H9 (cell line): ENCODE results near the gene ACYP1. TPM values are rescaled to one million over a fixed set of nuclear protein-coding genes. Genes with fewer than 3 reads are reported as not detected.

Experiments
- DNase-seq: peaks from one replicate; pipeline ENCODE4 v3.0.0-alpha.2; 2017
- H2AFZ ChIP-seq: one replicate; pipeline ENCODE4 v1.6.1; 2013; ENCODE audit warnings: mild to moderate bottlenecking, low read length, control low read depth, moderate library complexity
- H2AK5ac ChIP-seq: 2 replicates; pipeline ENCODE4 v1.6.1; 2013; ENCODE audit warnings: low read length, control low read depth, mixed read lengths; ENCODE audit not compliant: insufficient read length
- H2BK120ac ChIP-seq: one replicate; pipeline ENCODE4 v1.6.1; 2013; ENCODE audit warnings: low read depth, mild to moderate bottlenecking, low read length, control low read depth, inconsistent platforms; ENCODE audit not compliant: poor library complexity, severe bottlenecking
- H2BK12ac ChIP-seq: 2 replicates; pipeline ENCODE4 v1.6.1; 2013; ENCODE audit warnings: low read length, control low read depth, mixed read lengths, low read depth; ENCODE audit not compliant: insufficient read length
- H2BK15ac ChIP-seq: 2 replicates; pipeline ENCODE4 v1.6.1; 2013; ENCODE audit warnings: low read depth, low read length, control low read depth
- H2BK20ac ChIP-seq: one replicate; pipeline ENCODE4 v1.6.1; 2013; ENCODE audit warnings: low read depth, mild to moderate bottlenecking, low read length, control low read depth, inconsistent platforms; ENCODE audit not compliant: poor library complexity, severe bottlenecking
- H2BK5ac ChIP-seq: 2 replicates; pipeline ENCODE4 v1.6.1; 2013; ENCODE audit warnings: low read length, control low read depth, mixed read lengths; ENCODE audit not compliant: insufficient read length
- H3K14ac ChIP-seq: 2 replicates; pipeline ENCODE4 v1.6.1; 2013; ENCODE audit warnings: low read length, control low read depth; ENCODE audit not compliant: insufficient read depth
- H3K18ac ChIP-seq: 2 replicates; pipeline ENCODE4 v1.6.1; 2013; ENCODE audit warnings: low read depth, mild to moderate bottlenecking, mixed read lengths, low read length, control low read depth; ENCODE audit not compliant: insufficient read length
- H3K23ac ChIP-seq: 2 replicates; pipeline ENCODE4 v1.6.1; 2013; ENCODE audit warnings: low read length, control low read depth, mixed read lengths, low read depth; ENCODE audit not compliant: insufficient read length
- H3K23me2 ChIP-seq: 2 replicates; pipeline ENCODE4 v1.6.1; 2013; ENCODE audit warnings: low read depth, mild to moderate bottlenecking, mixed read lengths, low read length, control low read depth; ENCODE audit not compliant: insufficient read length, poor library complexity, severe bottlenecking
- H3K27ac ChIP-seq: 2 replicates; pipeline ENCODE4 v1.5.1; 2013; ENCODE audit warnings: low read length, control low read depth, mixed read lengths, low read depth; ENCODE audit not compliant: insufficient read length
- H3K27me3 ChIP-seq: 2 replicates; pipeline ENCODE4 v1.6.1; 2013; ENCODE audit warnings: low read length, control low read depth, inconsistent platforms; ENCODE audit not compliant: insufficient read depth
- H3K4ac ChIP-seq: 2 replicates; pipeline ENCODE4 v1.6.1; 2013; ENCODE audit warnings: low read depth, mild to moderate bottlenecking, control low read depth, inconsistent platforms, low read length, moderate library complexity
- H3K4me1 ChIP-seq: 2 replicates; pipeline ENCODE4 v1.6.1; 2013; ENCODE audit warnings: low read length, control low read depth, inconsistent platforms; ENCODE audit not compliant: insufficient read depth
- H3K4me2 ChIP-seq: 2 replicates; pipeline ENCODE4 v1.6.1; 2013; ENCODE audit warnings: low read length, control low read depth, mixed read lengths; ENCODE audit not compliant: insufficient read length, insufficient read depth
- H3K56ac ChIP-seq: 2 replicates; pipeline ENCODE4 v1.6.1; 2013; ENCODE audit warnings: low read depth, mild to moderate bottlenecking, mixed read lengths, low read length, control low read depth; ENCODE audit not compliant: insufficient read length
- H3K79me1 ChIP-seq: 2 replicates; pipeline ENCODE4 v1.6.1; 2013; ENCODE audit warnings: low read depth, mild to moderate bottlenecking, moderate library complexity, low read length, control low read depth, inconsistent platforms; ENCODE audit not compliant: insufficient read depth, poor library complexity, severe bottlenecking
- H3K79me2 ChIP-seq: 2 replicates; pipeline ENCODE4 v1.6.1; 2013; ENCODE audit warnings: low read length, control low read depth, inconsistent platforms; ENCODE audit not compliant: insufficient read depth
- H3K9ac ChIP-seq: 2 replicates; pipeline ENCODE4 v1.6.1; 2013; ENCODE audit warnings: low read length, control low read depth, mixed read lengths; ENCODE audit not compliant: insufficient read length; ENCODE audit errors: extremely low read depth
- H3K9me3 ChIP-seq: one replicate; pipeline ENCODE4 v1.6.1; 2013; ENCODE audit warnings: low read depth, low read length, inconsistent platforms; ENCODE audit not compliant: control insufficient read depth
- H3T11ph ChIP-seq: one replicate; pipeline ENCODE4 v1.6.1; 2013; ENCODE audit warnings: mild to moderate bottlenecking, low read length, control low read depth, inconsistent platforms
- H4K20me1 ChIP-seq: one replicate; pipeline ENCODE4 v1.6.1; 2013; ENCODE audit not compliant: control insufficient read depth, insufficient read length, insufficient read depth
- H4K5ac ChIP-seq: 2 replicates; pipeline ENCODE4 v1.6.1; 2013; ENCODE audit warnings: low read depth, mild to moderate bottlenecking, mixed read lengths, low read length, control low read depth; ENCODE audit not compliant: insufficient read length
- H4K8ac ChIP-seq: replicated peaks from 2 replicates; pipeline ENCODE4 v1.6.1; 2013; ENCODE audit warnings: low read length, control low read depth, mixed read lengths, low read depth; ENCODE audit not compliant: insufficient read length
- H4K91ac ChIP-seq: 2 replicates; pipeline ENCODE4 v1.6.1; 2013; ENCODE audit warnings: low read depth, mild to moderate bottlenecking, moderate library complexity, mixed read lengths, low read length, control low read depth; ENCODE audit not compliant: insufficient read length
- H3K27ac Mint-ChIP-seq, 3 experiments: 2 replicates in 2 of 3; 3 replicates in 1 of 3; pipeline ENCODE4 v1.8.0; 2020 to 2021; ENCODE audit warnings: mixed read lengths in 3 of 3, mild to moderate bottlenecking in 1 of 3, moderate library complexity in 1 of 3
- H3K27me3 Mint-ChIP-seq: 2 replicates; pipeline ENCODE4 v1.8.0; 2021; ENCODE audit warnings: low read depth, mild to moderate bottlenecking, moderate library complexity, mixed read lengths
- H3K36me3 Mint-ChIP-seq, 3 experiments: 2 replicates in 2 of 3; 3 replicates in 1 of 3; pipeline ENCODE4 v1.8.0; 2020 to 2021; ENCODE audit warnings: low read depth in 3 of 3, mixed read lengths in 3 of 3; ENCODE audit not compliant: insufficient read depth in 1 of 3
- H3K4me1 Mint-ChIP-seq, 2 experiments: 2 replicates each; pipeline ENCODE4 v1.8.0; 2020; ENCODE audit warnings: mixed read lengths in 2 of 2
- H3K4me3 Mint-ChIP-seq, 2 experiments: 2 replicates in 1 of 2; 3 replicates in 1 of 2; pipeline ENCODE4 v1.8.0; 2020 to 2021; ENCODE audit warnings: mild to moderate bottlenecking in 2 of 2, mixed read lengths in 2 of 2, moderate library complexity in 1 of 2
- H3K9me3 Mint-ChIP-seq, 2 experiments: 2 replicates in 1 of 2; 3 replicates in 1 of 2; pipeline ENCODE4 v1.8.0; 2020; ENCODE audit warnings: mild to moderate bottlenecking in 2 of 2, mixed read lengths in 2 of 2, moderate library complexity in 1 of 2
- WGBS: extraction: QIAGEN DNeasy Blood & Tissue Kit; methylation state at CpG from one replicate; pipeline ENCODE4 v1.1.7; 2013; ENCODE audit warnings: missing lambda C conversion rate, low lambda C conversion rate, mixed read lengths; ENCODE audit not compliant: insufficient read length; ENCODE audit errors: extremely low coverage; 5-methylcytosine and 5-hydroxymethylcytosine counted together
- total RNA-seq: library from RNA; stranded (reverse); gene quantifications from 2 replicates; pipeline ENCODE4 v1.2.1, GENCODE V29; 2021
- TF ChIP-seq, protein P1 (sequence below): fragments of 200-600 bp; sonication (generic); conservative IDR thresholded peaks from 3 replicates; pipeline ENCODE4 v1.8.0; 2021; ENCODE audit warnings: antibody characterized with exemption, mild to moderate bottlenecking

The ACYP1 gene
- total RNA-seq, 1 experiment from 2014 or later: 18.9 TPM

DNA sequence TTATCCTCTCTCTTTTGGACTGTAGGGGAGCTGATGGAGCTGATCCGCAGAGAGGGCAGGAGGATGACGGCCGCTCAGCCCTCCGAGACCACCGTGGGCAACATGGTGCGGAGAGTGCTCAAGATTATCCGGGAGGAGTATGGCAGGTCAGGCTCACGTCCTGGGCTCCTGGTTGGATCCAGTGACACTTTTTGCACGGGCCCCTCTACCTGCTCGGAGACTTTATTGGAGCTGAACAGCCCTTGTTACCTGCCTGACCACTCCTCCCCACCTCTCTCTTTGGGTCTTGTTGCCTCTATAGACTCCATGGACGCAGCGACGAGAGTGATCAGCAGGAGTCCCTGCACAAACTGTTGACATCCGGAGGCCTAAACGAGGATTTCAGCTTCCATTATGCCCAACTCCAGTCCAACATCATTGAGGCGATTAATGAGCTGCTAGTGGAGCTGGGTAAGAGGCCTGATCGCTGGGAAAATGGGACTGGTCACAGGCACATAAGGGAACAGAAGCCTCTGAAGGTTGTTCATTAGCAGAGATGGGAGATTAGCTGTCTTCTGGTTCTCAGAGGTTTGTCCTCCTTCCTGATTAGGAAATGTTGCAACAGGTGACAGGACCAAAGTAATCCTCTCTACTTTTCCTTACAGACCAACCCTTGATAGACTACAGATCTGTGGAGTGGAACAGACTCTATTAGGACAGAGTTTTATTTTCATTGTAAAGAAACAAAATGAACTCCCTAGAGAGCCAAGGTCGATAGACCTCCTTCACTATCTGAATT, 60.4 kb downstream of the ACYP1 start:
- Mint-ChIP-seq H3K4me3 (peak overlapping the region; percentile 98), H3K36me3 (peaks cover 2 to 48% (median 38%) of the 10 kb centered on the region in 3 experiments; a peak in 6 of 7 replicates), H3K4me1 (peaks cover 12 to 15% of the 10 kb centered on the region in 2 experiments), H3K27ac (peak overlapping the region in 2 of 3 experiments; percentile 34 to 84; a peak in 3 of 7 replicates), H3K27me3 (no peaks in the 10 kb centered on the region), H3K9me3 (peaks cover 3 to 4% of the 10 kb centered on the region in 2 experiments; a peak in 1 of 5 replicates)
- Histone ChIP-seq H3K27me3 (no peaks in the 10 kb centered on the region), H3K23ac (no peak overlapping the region), H2BK120ac (no peak overlapping the region), H3K9ac (peak overlapping the region; percentile 88), H4K91ac (no peak overlapping the region), H4K20me1 (no peaks in the 10 kb centered on the region), H3K79me2 (peaks cover 6% of the 10 kb centered on the region; the same call in 1 of the 2 replicates), H3K4ac (no peak overlapping the region), H2BK5ac (no peak overlapping the region), H3K14ac (peak overlapping the region; percentile 67), H3K27ac (no peak overlapping the region), H3K79me1 (peaks cover 7% of the 10 kb centered on the region), H2BK15ac (no peak overlapping the region), H2BK20ac (no peak overlapping the region), H2AK5ac (no peak overlapping the region), H3K9me3 (no peaks in the 10 kb centered on the region), H3K56ac (no peak overlapping the region), H3K4me2 (peak overlapping the region; percentile 100), H3K18ac (no peak overlapping the region), H3K23me2 (peaks cover 12% of the 10 kb centered on the region), H4K5ac (no peak overlapping the region), H3T11ph (no peak overlapping the region), H4K8ac (no peak overlapping the region), H2AFZ (no peak overlapping the region), H3K4me1 (peaks cover 5% of the 10 kb centered on the region; the same call in 1 of the 2 replicates), H2BK12ac (no peak overlapping the region)
- no peak for DNase-seq
- TF ChIP-seq, protein P1, sequence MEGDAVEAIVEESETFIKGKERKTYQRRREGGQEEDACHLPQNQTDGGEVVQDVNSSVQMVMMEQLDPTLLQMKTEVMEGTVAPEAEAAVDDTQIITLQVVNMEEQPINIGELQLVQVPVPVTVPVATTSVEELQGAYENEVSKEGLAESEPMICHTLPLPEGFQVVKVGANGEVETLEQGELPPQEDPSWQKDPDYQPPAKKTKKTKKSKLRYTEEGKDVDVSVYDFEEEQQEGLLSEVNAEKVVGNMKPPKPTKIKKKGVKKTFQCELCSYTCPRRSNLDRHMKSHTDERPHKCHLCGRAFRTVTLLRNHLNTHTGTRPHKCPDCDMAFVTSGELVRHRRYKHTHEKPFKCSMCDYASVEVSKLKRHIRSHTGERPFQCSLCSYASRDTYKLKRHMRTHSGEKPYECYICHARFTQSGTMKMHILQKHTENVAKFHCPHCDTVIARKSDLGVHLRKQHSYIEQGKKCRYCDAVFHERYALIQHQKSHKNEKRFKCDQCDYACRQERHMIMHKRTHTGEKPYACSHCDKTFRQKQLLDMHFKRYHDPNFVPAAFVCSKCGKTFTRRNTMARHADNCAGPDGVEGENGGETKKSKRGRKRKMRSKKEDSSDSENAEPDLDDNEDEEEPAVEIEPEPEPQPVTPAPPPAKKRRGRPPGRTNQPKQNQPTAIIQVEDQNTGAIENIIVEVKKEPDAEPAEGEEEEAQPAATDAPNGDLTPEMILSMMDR: no peak
- WGBS: no CpG with 5 or more reads among the region's 18 CpGs

Other genes starting within 250 kb of the ACYP1 start
- not detected in 2 replicates for gene PROX2, start 187.9 kb downstream of the ACYP1 start, total RNA-seq
- gene DLST, start 182.1 kb downstream of the ACYP1 start, total RNA-seq: 116 and 120 TPM in 2 replicates
- gene RPS6KL1, start 140.8 kb downstream of the ACYP1 start, total RNA-seq: 13.8 and 18.8 TPM in 2 replicates
- 2.3 and 2.8 TPM in 2 replicates for gene PGF, start 108.4 kb downstream of the ACYP1 start, total RNA-seq
- 48.3 and 53.4 TPM in 2 replicates for gene EIF2B2, start 61.1 kb downstream of the ACYP1 start, total RNA-seq
- 21.0 and 23.0 TPM in 2 replicates for gene MLH3, start 12.6 kb downstream of the ACYP1 start, total RNA-seq
- gene ZC2HC1C, start 5.6 kb upstream of the ACYP1 start, total RNA-seq: 1.4 and 1.5 TPM in 2 replicates
- gene NEK9, start 63.0 kb upstream of the ACYP1 start, total RNA-seq: 56.5 and 61.4 TPM in 2 replicates
- 176 and 180 TPM in 2 replicates for gene TMED10, start 112.6 kb upstream of the ACYP1 start, total RNA-seq
- 28.1 and 33.9 TPM in 2 replicates for gene FOS, start 214.8 kb upstream of the ACYP1 start, total RNA-seq